ENCODE results near the gene TAL1. TPM values are rescaled to one million over a fixed set of nuclear protein-coding genes. Genes with fewer than 3 reads are reported as not detected.
A peak's percentile ranks its signal among the peaks of the same experiment; 100 is the strongest.

The TAL1 gene
- total RNA-seq, 1 experiment from 2014 or later: not detected

- Histone ChIP-seq H3K27me3 (ENCODE audit: insufficient read depth, low read length) (peaks cover 4% of the 10 kb centered on the region; the same call in 1 of the 2 replicates), H3K27ac (ENCODE audit: insufficient read length, low read depth, low read length) (no peak overlapping the region), H2BK12ac (ENCODE audit: insufficient read length, low read depth, low read length) (no peak overlapping the region), H2AFZ (ENCODE audit: low read length) (no peak overlapping the region), H2BK15ac (ENCODE audit: low read depth, low read length) (no peak overlapping the region), H3K23me2 (ENCODE audit: insufficient read length, low read depth, low read length, poor library complexity, severe bottlenecking) (peaks cover 8% of the 10 kb centered on the region), H3K4me1 (ENCODE audit: insufficient read depth, low read length) (0 out of 2 replicates have a peak, but pooled peaks cover 2% of the 10 kb centered on the region), H4K91ac (ENCODE audit: insufficient read length, low read depth, low read length) (no peak overlapping the region), H3K18ac (ENCODE audit: insufficient read length, low read depth, low read length) (no peak overlapping the region), H3K4me2 (ENCODE audit: insufficient read depth, insufficient read length, low read length) (no peak overlapping the region), H4K20me1 (ENCODE audit: control insufficient read depth, insufficient read depth, insufficient read length) (no peaks in the 10 kb centered on the region), H2BK5ac (ENCODE audit: insufficient read length, low read length) (no peak overlapping the region), H3K79me2 (ENCODE audit: insufficient read depth, low read length) (no peaks in the 10 kb centered on the region), H2AK5ac (ENCODE audit: insufficient read length, low read length) (no peak overlapping the region), H3K14ac (ENCODE audit: insufficient read depth, low read length) (no peak overlapping the region), H4K8ac (replicated peaks; ENCODE audit: insufficient read length, low read depth, low read length) (no peak overlapping the region), H4K5ac (ENCODE audit: insufficient read length, low read depth, low read length) (no peak overlapping the region), H2BK20ac (ENCODE audit: low read depth, low read length, poor library complexity, severe bottlenecking) (no peak overlapping the region), H3T11ph (ENCODE audit: low read length) (no peak overlapping the region), H3K4ac (ENCODE audit: low read depth, low read length) (no peak overlapping the region), H3K23ac (ENCODE audit: insufficient read length, low read depth, low read length) (no peak overlapping the region), H2BK120ac (ENCODE audit: low read depth, low read length, poor library complexity, severe bottlenecking) (no peak overlapping the region), H3K56ac (ENCODE audit: insufficient read length, low read depth, low read length) (no peak overlapping the region), H3K9me3 (ENCODE audit: control insufficient read depth, low read depth, low read length) (no peaks in the 10 kb centered on the region), H3K9ac (ENCODE audit: extremely low read depth, insufficient read length, low read length) (no peak overlapping the region), H3K79me1 (ENCODE audit: insufficient read depth, low read depth, low read length, poor library complexity, severe bottlenecking) (no peaks in the 10 kb centered on the region)
- Mint-ChIP-seq H3K4me3 (no peak overlapping the region), H3K9me3 (peaks cover 5 to 10% of the 10 kb centered on the region in 2 experiments; a peak in 2 of 5 replicates), H3K4me1 (peaks cover 16 to 18% of the 10 kb centered on the region in 2 experiments), H3K27ac (peak overlapping the region in 1 of 3 experiments; percentile 9; a peak in 1 of 7 replicates), H3K27me3 (ENCODE audit: low read depth) (peaks cover 63% of the 10 kb centered on the region), H3K36me3 (ENCODE audit: insufficient read depth in 1 of 3, low read depth in 3 of 3) (0 out of 7 replicates have a peak, but pooled peaks cover 0 to 3% (median 0%) of the 10 kb centered on the region in 3 experiments)
- no CpG with 5 or more reads among the region's 18 CpGs for WGBS (ENCODE audit: extremely low coverage, insufficient read length, low lambda C conversion rate)
- TF ChIP-seq, protein P1, sequence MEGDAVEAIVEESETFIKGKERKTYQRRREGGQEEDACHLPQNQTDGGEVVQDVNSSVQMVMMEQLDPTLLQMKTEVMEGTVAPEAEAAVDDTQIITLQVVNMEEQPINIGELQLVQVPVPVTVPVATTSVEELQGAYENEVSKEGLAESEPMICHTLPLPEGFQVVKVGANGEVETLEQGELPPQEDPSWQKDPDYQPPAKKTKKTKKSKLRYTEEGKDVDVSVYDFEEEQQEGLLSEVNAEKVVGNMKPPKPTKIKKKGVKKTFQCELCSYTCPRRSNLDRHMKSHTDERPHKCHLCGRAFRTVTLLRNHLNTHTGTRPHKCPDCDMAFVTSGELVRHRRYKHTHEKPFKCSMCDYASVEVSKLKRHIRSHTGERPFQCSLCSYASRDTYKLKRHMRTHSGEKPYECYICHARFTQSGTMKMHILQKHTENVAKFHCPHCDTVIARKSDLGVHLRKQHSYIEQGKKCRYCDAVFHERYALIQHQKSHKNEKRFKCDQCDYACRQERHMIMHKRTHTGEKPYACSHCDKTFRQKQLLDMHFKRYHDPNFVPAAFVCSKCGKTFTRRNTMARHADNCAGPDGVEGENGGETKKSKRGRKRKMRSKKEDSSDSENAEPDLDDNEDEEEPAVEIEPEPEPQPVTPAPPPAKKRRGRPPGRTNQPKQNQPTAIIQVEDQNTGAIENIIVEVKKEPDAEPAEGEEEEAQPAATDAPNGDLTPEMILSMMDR (conservative IDR thresholded peaks at IDR 0.05): no peak
- peak; percentile 65 for DNase-seq
These were observed 50.7 kb downstream of the TAL1 start for GRCh38 chr1:47181095-47181954.
